Measurements from ENCODE around the gene DNAH11. TPM values are rescaled to one million over a fixed set of nuclear protein-coding genes. Genes with fewer than 3 reads are reported as not detected.

The DNAH11 gene
- total and polyA plus RNA-seq, 2 donors (not counting 1 experiment from before 2014, with no cell fraction given), result 0.33 to 0.34 TPM

DNA sequence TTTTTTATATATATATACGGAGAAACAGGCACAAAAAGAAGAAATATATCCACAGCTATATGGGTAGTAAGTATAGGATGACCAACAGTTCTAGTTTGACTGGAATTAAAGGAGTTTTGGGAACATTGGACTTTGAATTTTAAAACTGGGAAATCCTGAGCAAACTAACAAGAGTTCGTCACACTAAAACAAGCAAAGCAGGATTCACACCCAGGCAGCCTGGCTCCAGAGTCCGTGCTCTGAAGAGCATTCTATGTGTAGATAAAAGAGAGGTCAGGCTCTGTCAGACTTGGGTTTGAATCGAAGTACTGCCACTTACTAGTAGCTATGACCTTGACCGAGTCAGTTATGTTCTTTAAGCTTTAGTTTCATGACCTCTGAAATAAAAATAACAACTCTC is 191.0 kb downstream of the DNAH11 start:
- H3K9ac ChIP-seq (ENCODE audit: insufficient read depth, low read length), result no peak overlapping the region
- no peak for TF ChIP-seq EZH2 (IDR thresholded peaks at IDR 0.05; ENCODE audit: low read length, missing control alignments)
- TF ChIP-seq, protein P1, sequence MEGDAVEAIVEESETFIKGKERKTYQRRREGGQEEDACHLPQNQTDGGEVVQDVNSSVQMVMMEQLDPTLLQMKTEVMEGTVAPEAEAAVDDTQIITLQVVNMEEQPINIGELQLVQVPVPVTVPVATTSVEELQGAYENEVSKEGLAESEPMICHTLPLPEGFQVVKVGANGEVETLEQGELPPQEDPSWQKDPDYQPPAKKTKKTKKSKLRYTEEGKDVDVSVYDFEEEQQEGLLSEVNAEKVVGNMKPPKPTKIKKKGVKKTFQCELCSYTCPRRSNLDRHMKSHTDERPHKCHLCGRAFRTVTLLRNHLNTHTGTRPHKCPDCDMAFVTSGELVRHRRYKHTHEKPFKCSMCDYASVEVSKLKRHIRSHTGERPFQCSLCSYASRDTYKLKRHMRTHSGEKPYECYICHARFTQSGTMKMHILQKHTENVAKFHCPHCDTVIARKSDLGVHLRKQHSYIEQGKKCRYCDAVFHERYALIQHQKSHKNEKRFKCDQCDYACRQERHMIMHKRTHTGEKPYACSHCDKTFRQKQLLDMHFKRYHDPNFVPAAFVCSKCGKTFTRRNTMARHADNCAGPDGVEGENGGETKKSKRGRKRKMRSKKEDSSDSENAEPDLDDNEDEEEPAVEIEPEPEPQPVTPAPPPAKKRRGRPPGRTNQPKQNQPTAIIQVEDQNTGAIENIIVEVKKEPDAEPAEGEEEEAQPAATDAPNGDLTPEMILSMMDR (conservative IDR thresholded peaks at IDR 0.05 in 1 of 2, IDR thresholded peaks at IDR 0.05 in 1 of 2; ENCODE audit: low read depth in 1 of 2, low read length in 2 of 2), result no peak

DNA sequence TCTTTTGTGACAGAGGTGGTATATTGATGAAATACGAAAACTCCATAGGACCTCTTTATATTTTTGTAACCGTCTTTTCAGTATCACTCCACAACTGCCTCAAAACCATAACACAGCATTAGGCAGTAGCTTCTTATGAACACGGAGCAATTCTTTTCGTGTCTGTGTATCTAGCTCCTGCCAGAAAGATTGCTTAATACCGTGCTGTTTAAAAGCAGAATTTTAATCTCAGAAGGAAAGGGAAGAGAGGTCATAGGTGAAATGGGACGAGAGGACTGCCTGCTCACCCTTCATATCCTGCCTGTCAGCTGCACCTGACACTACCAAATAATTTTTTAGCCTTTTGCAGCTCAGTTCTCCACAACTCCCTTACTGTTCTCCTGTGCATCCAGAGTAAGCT is 200.7 kb downstream of the DNAH11 start:
- DNase-seq (ENCODE audit: low read depth in 2 of 2), result peak in 1 of 2 donors; percentile 14
- H3K9me3 ChIP-seq (ENCODE audit: control insufficient read depth, insufficient read depth, low read depth, low read length), result no peaks in the 10 kb centered on the region
- TF ChIP-seq EZH2 (IDR thresholded peaks at IDR 0.05; ENCODE audit: low read length, missing control alignments), result no peak
- TF ChIP-seq, protein P1 (conservative IDR thresholded peaks at IDR 0.05 in 1 of 2, IDR thresholded peaks at IDR 0.05 in 1 of 2; ENCODE audit: low read depth in 1 of 2, low read length in 2 of 2), result no peak
- H3K4me3 ChIP-seq (replicated peaks in 1 of 4; ENCODE audit: control extremely low read depth in 1 of 4, insufficient read depth in 1 of 4, low read depth in 3 of 4, low read length in 4 of 4), result no peak overlapping the region
- H3K4me1 ChIP-seq (ENCODE audit: control insufficient read depth, extremely low read depth, insufficient read depth, low read length), result no peaks in the 10 kb centered on the region
- H2AFZ ChIP-seq (ENCODE audit: low read length), result no peak overlapping the region
- no peaks in the 10 kb centered on the region for H3K79me2 ChIP-seq (ENCODE audit: control insufficient read depth, insufficient read depth, low read length)
- no peak overlapping the region for H3K27ac ChIP-seq (ENCODE audit: insufficient read depth, low read length)
- H4K20me1 ChIP-seq (ENCODE audit: control insufficient read depth, extremely low read depth, insufficient read depth, low read length), result no peaks in the 10 kb centered on the region
- no peaks in the 10 kb centered on the region for H3K27me3 ChIP-seq (ENCODE audit: control insufficient read depth, insufficient read depth, low read length)
- H3K9ac ChIP-seq (ENCODE audit: insufficient read depth, low read length), result no peak overlapping the region
- no peaks in the 10 kb centered on the region for H3K36me3 ChIP-seq (ENCODE audit: control insufficient read depth, insufficient read depth, low read length)
- H3K4me2 ChIP-seq (ENCODE audit: extremely low read depth, insufficient read depth, low read length), result no peak overlapping the region

More for the DNA sequence above, 191.0 kb downstream of the DNAH11 start:
- DNase-seq (ENCODE audit: low read depth in 2 of 2), result no peak
- no peaks in the 10 kb centered on the region for H3K9me3 ChIP-seq (ENCODE audit: control insufficient read depth, insufficient read depth, low read depth, low read length)
- H3K27ac ChIP-seq (ENCODE audit: insufficient read depth, low read length), result no peak overlapping the region
- no peaks in the 10 kb centered on the region for H4K20me1 ChIP-seq (ENCODE audit: control insufficient read depth, extremely low read depth, insufficient read depth, low read length)
- H3K4me3 ChIP-seq (replicated peaks in 1 of 4; ENCODE audit: control extremely low read depth in 1 of 4, insufficient read depth in 1 of 4, low read depth in 3 of 4, low read length in 4 of 4), result no peak overlapping the region
- H3K36me3 ChIP-seq (ENCODE audit: control insufficient read depth, insufficient read depth, low read length), result no peaks in the 10 kb centered on the region
- no peaks in the 10 kb centered on the region for H3K79me2 ChIP-seq (ENCODE audit: control insufficient read depth, insufficient read depth, low read length)
- H3K27me3 ChIP-seq (ENCODE audit: control insufficient read depth, insufficient read depth, low read length), result no peaks in the 10 kb centered on the region
- no peak overlapping the region for H3K4me2 ChIP-seq (ENCODE audit: extremely low read depth, insufficient read depth, low read length)
- H3K4me1 ChIP-seq (ENCODE audit: control insufficient read depth, extremely low read depth, insufficient read depth, low read length), result no peaks in the 10 kb centered on the region
- no peak overlapping the region for H2AFZ ChIP-seq (ENCODE audit: low read length)

DNA sequence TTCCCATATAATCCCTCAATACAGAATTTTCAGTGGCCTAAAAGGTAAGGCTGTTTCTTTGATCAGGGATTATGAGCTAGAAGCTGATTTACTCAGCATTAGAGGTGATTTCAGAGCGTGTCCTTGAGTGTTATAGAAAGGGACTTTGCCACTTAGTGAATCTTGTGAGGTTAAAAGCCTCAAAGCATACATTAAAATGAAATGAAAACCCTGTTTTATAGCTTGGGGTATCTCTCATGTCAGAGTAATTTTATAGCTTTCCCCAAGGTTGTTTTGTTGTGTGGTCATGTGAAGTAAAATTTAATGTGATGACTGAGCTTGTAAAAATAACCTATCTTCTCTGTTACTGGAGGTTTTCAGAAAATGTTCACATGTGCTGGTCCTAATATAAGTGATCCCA is 204.1 kb downstream of the DNAH11 start:
- H3K9me3 ChIP-seq (ENCODE audit: control insufficient read depth, insufficient read depth, low read depth, low read length), result no peaks in the 10 kb centered on the region
- H3K9ac ChIP-seq (ENCODE audit: insufficient read depth, low read length), result no peak overlapping the region
- H3K4me3 ChIP-seq (replicated peaks in 1 of 4; ENCODE audit: control extremely low read depth in 1 of 4, insufficient read depth in 1 of 4, low read depth in 3 of 4, low read length in 4 of 4), result no peak overlapping the region
- DNase-seq (ENCODE audit: low read depth in 2 of 2), result no peak
- no peaks in the 10 kb centered on the region for H3K4me1 ChIP-seq (ENCODE audit: control insufficient read depth, extremely low read depth, insufficient read depth, low read length)
- no peak for TF ChIP-seq EZH2 (IDR thresholded peaks at IDR 0.05; ENCODE audit: low read length, missing control alignments)
- TF ChIP-seq, protein P1 (conservative IDR thresholded peaks at IDR 0.05 in 1 of 2, IDR thresholded peaks at IDR 0.05 in 1 of 2; ENCODE audit: low read depth in 1 of 2, low read length in 2 of 2), result no peak
- H3K79me2 ChIP-seq (ENCODE audit: control insufficient read depth, insufficient read depth, low read length), result no peaks in the 10 kb centered on the region
- H3K27me3 ChIP-seq (ENCODE audit: control insufficient read depth, insufficient read depth, low read length), result no peaks in the 10 kb centered on the region
- H2AFZ ChIP-seq (ENCODE audit: low read length), result no peak overlapping the region
- H3K36me3 ChIP-seq (ENCODE audit: control insufficient read depth, insufficient read depth, low read length), result no peaks in the 10 kb centered on the region
- H3K27ac ChIP-seq (ENCODE audit: insufficient read depth, low read length), result no peak overlapping the region
- H4K20me1 ChIP-seq (ENCODE audit: control insufficient read depth, extremely low read depth, insufficient read depth, low read length), result no peaks in the 10 kb centered on the region
- no peak overlapping the region for H3K4me2 ChIP-seq (ENCODE audit: extremely low read depth, insufficient read depth, low read length)

All from fibroblast of lung (primary cell).